Measurements from ENCODE around the gene UBE2O. TPM values are rescaled to one million over a fixed set of nuclear protein-coding genes. Genes with fewer than 3 reads are reported as not detected.

UBE2O gene
- total and polyA plus RNA-seq, 2 experiments from 2014 or later, result 30.4 to 79.4 TPM

DNA sequence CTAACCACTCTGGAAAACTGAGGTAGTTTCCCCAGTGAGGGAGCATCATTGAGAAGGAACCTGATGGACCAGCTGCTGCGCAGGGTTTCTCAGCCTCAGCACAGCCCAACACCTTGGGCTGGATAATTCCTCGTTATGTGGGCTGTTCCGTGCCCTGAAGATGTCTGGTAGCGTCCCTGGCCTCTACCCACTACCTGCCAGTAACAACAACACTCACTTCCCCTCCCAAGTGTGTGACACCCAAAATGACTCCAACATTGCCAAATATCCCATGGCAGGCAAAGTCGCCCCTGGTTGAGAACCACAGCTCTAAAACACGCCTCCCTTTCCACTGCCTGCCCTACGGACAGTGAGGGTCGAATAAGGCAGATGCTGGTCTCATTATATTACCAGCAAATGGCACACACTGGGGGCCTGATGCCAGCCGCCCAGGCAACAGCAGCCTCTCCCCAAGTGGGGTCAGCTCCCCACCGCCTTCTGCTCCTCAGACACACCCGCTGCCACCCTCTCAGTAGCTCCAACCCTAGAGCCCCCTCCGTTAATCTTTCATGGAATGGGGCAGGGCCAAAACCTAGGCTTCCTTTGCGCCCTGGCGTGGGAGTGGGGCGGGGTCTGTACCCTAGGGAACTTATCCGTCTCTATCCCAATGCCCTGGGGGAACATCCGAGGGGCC lies 47.3 kb upstream of the UBE2O start:
- peaks cover 22% of the 10 kb centered on the region for H3K27me3 Mint-ChIP-seq (ENCODE audit: insufficient read depth, low read depth, poor library complexity)
- H3K4me3 ChIP-seq, result peak overlapping the region; percentile 87
- peak overlapping the region; percentile 94 for H3K4me2 ChIP-seq
- H3K27ac ChIP-seq (ENCODE audit: low read depth), result no peak overlapping the region
- H3K9me3 Mint-ChIP-seq, result no peaks in the 10 kb centered on the region
- peaks cover 54% of the 10 kb centered on the region for H3K4me1 Mint-ChIP-seq
- H3K4me1 ChIP-seq (ENCODE audit: insufficient read depth), result peaks cover 25% of the 10 kb centered on the region; the same call in 1 of the 2 replicates
- H3K27me3 ChIP-seq (ENCODE audit: insufficient read depth), result peaks cover 4% of the 10 kb centered on the region; the same call in 1 of the 2 replicates
- 0 out of 2 replicates have a peak, but pooled peaks cover 3% of the 10 kb centered on the region for H3F3A ChIP-seq (replicated peaks; ENCODE audit: low read depth)
- H3K36me3 ChIP-seq (ENCODE audit: insufficient read depth), result no peaks in the 10 kb centered on the region
- no peak for DNase-seq (ENCODE audit: low spot score)
- H3K4me3 Mint-ChIP-seq, result peak overlapping the region; percentile 80
- H4K20me1 ChIP-seq (replicated peaks; ENCODE audit: insufficient read depth), result no peaks in the 10 kb centered on the region; the same call in 1 of the 2 replicates
- H3K36me3 Mint-ChIP-seq (ENCODE audit: low read depth), result no peaks in the 10 kb centered on the region
- no peak overlapping the region for H3K27ac Mint-ChIP-seq
- peaks cover 3% of the 10 kb centered on the region; the same call in 1 of the 2 replicates for H3K79me2 ChIP-seq (replicated peaks; ENCODE audit: insufficient read depth)
- H3K9me2 ChIP-seq (ENCODE audit: insufficient read depth), result no peaks in the 10 kb centered on the region
- no peak for TF ChIP-seq STAT1 (IDR thresholded peaks at IDR 0.05; ENCODE audit: unreplicated experiment)
- no peak for TF ChIP-seq JUNB (IDR thresholded peaks at IDR 0.05; ENCODE audit: unreplicated experiment)
- TF ChIP-seq, protein P1, sequence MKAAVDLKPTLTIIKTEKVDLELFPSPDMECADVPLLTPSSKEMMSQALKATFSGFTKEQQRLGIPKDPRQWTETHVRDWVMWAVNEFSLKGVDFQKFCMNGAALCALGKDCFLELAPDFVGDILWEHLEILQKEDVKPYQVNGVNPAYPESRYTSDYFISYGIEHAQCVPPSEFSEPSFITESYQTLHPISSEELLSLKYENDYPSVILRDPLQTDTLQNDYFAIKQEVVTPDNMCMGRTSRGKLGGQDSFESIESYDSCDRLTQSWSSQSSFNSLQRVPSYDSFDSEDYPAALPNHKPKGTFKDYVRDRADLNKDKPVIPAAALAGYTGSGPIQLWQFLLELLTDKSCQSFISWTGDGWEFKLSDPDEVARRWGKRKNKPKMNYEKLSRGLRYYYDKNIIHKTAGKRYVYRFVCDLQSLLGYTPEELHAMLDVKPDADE (IDR thresholded peaks at IDR 0.05), result no peak
- TF ChIP-seq, protein P2, sequence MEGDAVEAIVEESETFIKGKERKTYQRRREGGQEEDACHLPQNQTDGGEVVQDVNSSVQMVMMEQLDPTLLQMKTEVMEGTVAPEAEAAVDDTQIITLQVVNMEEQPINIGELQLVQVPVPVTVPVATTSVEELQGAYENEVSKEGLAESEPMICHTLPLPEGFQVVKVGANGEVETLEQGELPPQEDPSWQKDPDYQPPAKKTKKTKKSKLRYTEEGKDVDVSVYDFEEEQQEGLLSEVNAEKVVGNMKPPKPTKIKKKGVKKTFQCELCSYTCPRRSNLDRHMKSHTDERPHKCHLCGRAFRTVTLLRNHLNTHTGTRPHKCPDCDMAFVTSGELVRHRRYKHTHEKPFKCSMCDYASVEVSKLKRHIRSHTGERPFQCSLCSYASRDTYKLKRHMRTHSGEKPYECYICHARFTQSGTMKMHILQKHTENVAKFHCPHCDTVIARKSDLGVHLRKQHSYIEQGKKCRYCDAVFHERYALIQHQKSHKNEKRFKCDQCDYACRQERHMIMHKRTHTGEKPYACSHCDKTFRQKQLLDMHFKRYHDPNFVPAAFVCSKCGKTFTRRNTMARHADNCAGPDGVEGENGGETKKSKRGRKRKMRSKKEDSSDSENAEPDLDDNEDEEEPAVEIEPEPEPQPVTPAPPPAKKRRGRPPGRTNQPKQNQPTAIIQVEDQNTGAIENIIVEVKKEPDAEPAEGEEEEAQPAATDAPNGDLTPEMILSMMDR (conservative IDR thresholded peaks at IDR 0.05; ENCODE audit: low read depth in 2 of 2), result no peak
- no peak for TF ChIP-seq CREB1 (CRISPR knock-in tag; IDR thresholded peaks at IDR 0.05; ENCODE audit: low read depth)
- TF ChIP-seq, protein P3, sequence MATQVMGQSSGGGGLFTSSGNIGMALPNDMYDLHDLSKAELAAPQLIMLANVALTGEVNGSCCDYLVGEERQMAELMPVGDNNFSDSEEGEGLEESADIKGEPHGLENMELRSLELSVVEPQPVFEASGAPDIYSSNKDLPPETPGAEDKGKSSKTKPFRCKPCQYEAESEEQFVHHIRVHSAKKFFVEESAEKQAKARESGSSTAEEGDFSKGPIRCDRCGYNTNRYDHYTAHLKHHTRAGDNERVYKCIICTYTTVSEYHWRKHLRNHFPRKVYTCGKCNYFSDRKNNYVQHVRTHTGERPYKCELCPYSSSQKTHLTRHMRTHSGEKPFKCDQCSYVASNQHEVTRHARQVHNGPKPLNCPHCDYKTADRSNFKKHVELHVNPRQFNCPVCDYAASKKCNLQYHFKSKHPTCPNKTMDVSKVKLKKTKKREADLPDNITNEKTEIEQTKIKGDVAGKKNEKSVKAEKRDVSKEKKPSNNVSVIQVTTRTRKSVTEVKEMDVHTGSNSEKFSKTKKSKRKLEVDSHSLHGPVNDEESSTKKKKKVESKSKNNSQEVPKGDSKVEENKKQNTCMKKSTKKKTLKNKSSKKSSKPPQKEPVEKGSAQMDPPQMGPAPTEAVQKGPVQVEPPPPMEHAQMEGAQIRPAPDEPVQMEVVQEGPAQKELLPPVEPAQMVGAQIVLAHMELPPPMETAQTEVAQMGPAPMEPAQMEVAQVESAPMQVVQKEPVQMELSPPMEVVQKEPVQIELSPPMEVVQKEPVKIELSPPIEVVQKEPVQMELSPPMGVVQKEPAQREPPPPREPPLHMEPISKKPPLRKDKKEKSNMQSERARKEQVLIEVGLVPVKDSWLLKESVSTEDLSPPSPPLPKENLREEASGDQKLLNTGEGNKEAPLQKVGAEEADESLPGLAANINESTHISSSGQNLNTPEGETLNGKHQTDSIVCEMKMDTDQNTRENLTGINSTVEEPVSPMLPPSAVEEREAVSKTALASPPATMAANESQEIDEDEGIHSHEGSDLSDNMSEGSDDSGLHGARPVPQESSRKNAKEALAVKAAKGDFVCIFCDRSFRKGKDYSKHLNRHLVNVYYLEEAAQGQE (IDR thresholded peaks at IDR 0.05; ENCODE audit: unreplicated experiment), result no peak
- TF ChIP-seq EZH2 (IDR thresholded peaks at IDR 0.05; ENCODE audit: low read depth, unreplicated experiment), result no peak
- no peak for TF ChIP-seq EZH2phosphoT487 (IDR thresholded peaks at IDR 0.05; ENCODE audit: unreplicated experiment)
- TF ChIP-seq, protein P4, sequence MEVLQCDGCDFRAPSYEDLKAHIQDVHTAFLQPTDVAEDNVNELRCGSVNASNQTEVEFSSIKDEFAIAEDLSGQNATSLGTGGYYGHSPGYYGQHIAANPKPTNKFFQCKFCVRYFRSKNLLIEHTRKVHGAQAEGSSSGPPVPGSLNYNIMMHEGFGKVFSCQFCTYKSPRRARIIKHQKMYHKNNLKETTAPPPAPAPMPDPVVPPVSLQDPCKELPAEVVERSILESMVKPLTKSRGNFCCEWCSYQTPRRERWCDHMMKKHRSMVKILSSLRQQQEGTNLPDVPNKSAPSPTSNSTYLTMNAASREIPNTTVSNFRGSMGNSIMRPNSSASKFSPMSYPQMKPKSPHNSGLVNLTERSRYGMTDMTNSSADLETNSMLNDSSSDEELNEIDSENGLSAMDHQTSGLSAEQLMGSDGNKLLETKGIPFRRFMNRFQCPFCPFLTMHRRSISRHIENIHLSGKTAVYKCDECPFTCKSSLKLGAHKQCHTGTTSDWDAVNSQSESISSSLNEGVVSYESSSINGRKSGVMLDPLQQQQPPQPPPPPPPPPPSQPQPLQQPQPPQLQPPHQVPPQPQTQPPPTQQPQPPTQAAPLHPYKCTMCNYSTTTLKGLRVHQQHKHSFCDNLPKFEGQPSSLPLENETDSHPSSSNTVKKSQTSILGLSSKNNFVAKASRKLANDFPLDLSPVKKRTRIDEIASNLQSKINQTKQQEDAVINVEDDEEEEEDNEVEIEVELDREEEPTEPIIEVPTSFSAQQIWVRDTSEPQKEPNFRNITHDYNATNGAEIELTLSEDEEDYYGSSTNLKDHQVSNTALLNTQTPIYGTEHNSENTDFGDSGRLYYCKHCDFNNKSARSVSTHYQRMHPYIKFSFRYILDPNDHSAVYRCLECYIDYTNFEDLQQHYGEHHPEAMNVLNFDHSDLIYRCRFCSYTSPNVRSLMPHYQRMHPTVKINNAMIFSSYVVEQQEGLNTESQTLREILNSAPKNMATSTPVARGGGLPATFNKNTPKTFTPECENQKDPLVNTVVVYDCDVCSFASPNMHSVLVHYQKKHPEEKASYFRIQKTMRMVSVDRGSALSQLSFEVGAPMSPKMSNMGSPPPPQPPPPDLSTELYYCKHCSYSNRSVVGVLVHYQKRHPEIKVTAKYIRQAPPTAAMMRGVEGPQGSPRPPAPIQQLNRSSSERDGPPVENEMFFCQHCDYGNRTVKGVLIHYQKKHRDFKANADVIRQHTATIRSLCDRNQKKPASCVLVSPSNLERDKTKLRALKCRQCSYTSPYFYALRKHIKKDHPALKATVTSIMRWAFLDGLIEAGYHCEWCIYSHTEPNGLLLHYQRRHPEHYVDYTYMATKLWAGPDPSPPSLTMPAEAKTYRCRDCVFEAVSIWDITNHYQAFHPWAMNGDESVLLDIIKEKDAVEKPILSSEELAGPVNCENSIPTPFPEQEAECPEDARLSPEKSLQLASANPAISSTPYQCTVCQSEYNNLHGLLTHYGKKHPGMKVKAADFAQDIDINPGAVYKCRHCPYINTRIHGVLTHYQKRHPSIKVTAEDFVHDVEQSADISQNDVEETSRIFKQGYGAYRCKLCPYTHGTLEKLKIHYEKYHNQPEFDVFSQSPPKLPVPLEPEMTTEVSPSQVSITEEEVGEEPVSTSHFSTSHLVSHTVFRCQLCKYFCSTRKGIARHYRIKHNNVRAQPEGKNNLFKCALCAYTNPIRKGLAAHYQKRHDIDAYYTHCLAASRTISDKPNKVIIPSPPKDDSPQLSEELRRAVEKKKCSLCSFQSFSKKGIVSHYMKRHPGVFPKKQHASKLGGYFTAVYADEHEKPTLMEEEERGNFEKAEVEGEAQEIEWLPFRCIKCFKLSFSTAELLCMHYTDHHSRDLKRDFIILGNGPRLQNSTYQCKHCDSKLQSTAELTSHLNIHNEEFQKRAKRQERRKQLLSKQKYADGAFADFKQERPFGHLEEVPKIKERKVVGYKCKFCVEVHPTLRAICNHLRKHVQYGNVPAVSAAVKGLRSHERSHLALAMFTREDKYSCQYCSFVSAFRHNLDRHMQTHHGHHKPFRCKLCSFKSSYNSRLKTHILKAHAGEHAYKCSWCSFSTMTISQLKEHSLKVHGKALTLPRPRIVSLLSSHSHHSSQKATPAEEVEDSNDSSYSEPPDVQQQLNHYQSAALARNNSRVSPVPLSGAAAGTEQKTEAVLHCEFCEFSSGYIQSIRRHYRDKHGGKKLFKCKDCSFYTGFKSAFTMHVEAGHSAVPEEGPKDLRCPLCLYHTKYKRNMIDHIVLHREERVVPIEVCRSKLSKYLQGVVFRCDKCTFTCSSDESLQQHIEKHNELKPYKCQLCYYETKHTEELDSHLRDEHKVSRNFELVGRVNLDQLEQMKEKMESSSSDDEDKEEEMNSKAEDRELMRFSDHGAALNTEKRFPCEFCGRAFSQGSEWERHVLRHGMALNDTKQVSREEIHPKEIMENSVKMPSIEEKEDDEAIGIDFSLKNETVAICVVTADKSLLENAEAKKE (CRISPR knock-in tag; IDR thresholded peaks at IDR 0.05), result no peak
- TF ChIP-seq NANOG (IDR thresholded peaks at IDR 0.05; ENCODE audit: borderline replicate concordance), result no peak
- no peak for TF ChIP-seq ZNF114 (CRISPR knock-in tag; IDR thresholded peaks at IDR 0.05)
- TF ChIP-seq ZNF331 (CRISPR knock-in tag; IDR thresholded peaks at IDR 0.05; ENCODE audit: low read depth), result no peak
- TF ChIP-seq POLR2AphosphoS5 (IDR thresholded peaks at IDR 0.05; ENCODE audit: low read depth), result no peak
- no peak overlapping the region for H2AFZ ChIP-seq
- ATAC-seq, result peak; percentile 2; the same call in 2 of the 3 replicates

Measured in GM23338 (cell line).